ENCODE data around the gene PRAMEF17.
"Not testable (repeated sequence)": the region's sequence is repeated elsewhere in the genome, so short reads cannot be mapped to it uniquely, and the experiment has no call there.

DNA sequence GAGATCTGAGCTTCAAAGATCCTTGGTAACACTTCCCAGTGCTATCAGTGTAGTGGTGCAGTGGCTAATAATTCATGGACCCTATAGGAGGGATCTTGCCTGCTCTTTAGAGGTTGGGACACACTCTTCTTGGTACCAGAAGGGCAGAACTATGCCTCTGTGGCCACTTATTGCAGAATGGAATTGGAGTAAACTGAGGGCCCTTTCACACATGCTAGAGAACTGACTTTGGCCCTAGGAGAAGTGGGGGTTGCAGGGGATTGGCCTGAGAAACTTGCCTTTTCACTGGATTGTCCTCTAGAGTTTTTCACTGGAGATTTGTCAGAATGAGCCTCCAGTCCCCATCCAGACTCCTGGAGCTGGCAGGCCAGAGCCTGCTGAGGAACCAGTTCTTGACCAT lies at the start of gene PRAMEF17:
- TF ChIP-seq CTCF, POLR2A, EP300 (IDR thresholded peaks at IDR 0.05): not testable (repeated sequence)

Data from tibial nerve (tissue), 4 donors.